ENCODE measurements around the gene HS2ST1.

The HS2ST1 gene

GRCh38 chr1:87074001-87074795 is 159.8 kb downstream of the HS2ST1 start:
- DNase-seq: no peak

- no peak for DNase-seq
These were observed 163.7 kb downstream of the HS2ST1 start for GRCh38 chr1:87077959-87078639.

GRCh38 chr1:87084244-87084836 is 169.9 kb downstream of the HS2ST1 start:
- no peak for DNase-seq

GRCh38 chr1:87086120-87086519 is 171.7 kb downstream of the HS2ST1 start:
- no peak for DNase-seq

- DNase-seq: no peak
These were observed 174.8 kb downstream of the HS2ST1 start for GRCh38 chr1:87089070-87089736.

GRCh38 chr1:87089823-87090222 is 175.4 kb downstream of the HS2ST1 start:
- DNase-seq: no peak

GRCh38 chr1:87091425-87091824 is 177.0 kb downstream of the HS2ST1 start:
- DNase-seq: no peak

- DNase-seq: no peak
These were observed 178.4 kb downstream of the HS2ST1 start for GRCh38 chr1:87092846-87093245.

GRCh38 chr1:87093286-87093685 is 178.9 kb downstream of the HS2ST1 start:
- DNase-seq: no peak

GRCh38 chr1:87094238-87094637 is 179.8 kb downstream of the HS2ST1 start:
- no peak for DNase-seq

GRCh38 chr1:87100271-87100670 is 185.8 kb downstream of the HS2ST1 start:
- no peak for DNase-seq

GRCh38 chr1:87103074-87103473 is 188.6 kb downstream of the HS2ST1 start:
- DNase-seq: no peak

GRCh38 chr1:87104140-87104539 is 189.7 kb downstream of the HS2ST1 start:
- DNase-seq: no peak

- no peak for DNase-seq
These were observed 190.5 kb downstream of the HS2ST1 start for GRCh38 chr1:87104945-87105344.

GRCh38 chr1:87106144-87106543 is 191.7 kb downstream of the HS2ST1 start:
- DNase-seq: no peak

GRCh38 chr1:87106867-87107266 is 192.4 kb downstream of the HS2ST1 start:
- DNase-seq: no peak

- no peak for DNase-seq
These were observed 193.8 kb downstream of the HS2ST1 start for GRCh38 chr1:87108228-87108627.

- DNase-seq: no peak
These were observed 194.5 kb downstream of the HS2ST1 start for GRCh38 chr1:87108814-87109411.

GRCh38 chr1:87111659-87112371 is 197.4 kb downstream of the HS2ST1 start:
- no peak for DNase-seq

- no peak for DNase-seq
These were observed 198.9 kb downstream of the HS2ST1 start for GRCh38 chr1:87113313-87113712.

GRCh38 chr1:87115317-87115890 is 201.0 kb downstream of the HS2ST1 start:
- no peak for DNase-seq

GRCh38 chr1:87115891-87116290 is 201.5 kb downstream of the HS2ST1 start:
- no peak for DNase-seq

Data from stimulated activated CD4-positive, alpha-beta T cell treated with anti-CD3 and anti-CD28 coated beads, Interleukin-2, amount 100 ng/mL, for 24 hours (primary cell).